Mammary epithelial cell (primary cell): ENCODE results near the gene ATP13A3.

ENCODE experiments used
- EZH2 ChIP-seq: IDR thresholded peaks from 2 replicates; pipeline ENCODE4 v1.6.1; 2012; ENCODE audit warnings: low read length, inconsistent platforms, borderline replicate concordance
- TF ChIP-seq, protein P1 (sequence below), 2 donors: IDR thresholded peaks in 1 of 2; conservative IDR thresholded peaks in 1 of 2; 2 replicates each; pipeline ENCODE4 v1.5.1; 2011 to 2012; ENCODE audit warnings: inconsistent platforms in 2 of 2, low read length in 2 of 2, mild to moderate bottlenecking in 2 of 2, control low read depth in 1 of 2, low read depth in 1 of 2; ENCODE audit not compliant: insufficient read depth in 1 of 2; ENCODE audit errors: extremely low read depth in 1 of 2

GRCh38 chr3:194449913-194450312, 36.9 kb downstream of the ATP13A3 start:
- TF ChIP-seq, protein P1, sequence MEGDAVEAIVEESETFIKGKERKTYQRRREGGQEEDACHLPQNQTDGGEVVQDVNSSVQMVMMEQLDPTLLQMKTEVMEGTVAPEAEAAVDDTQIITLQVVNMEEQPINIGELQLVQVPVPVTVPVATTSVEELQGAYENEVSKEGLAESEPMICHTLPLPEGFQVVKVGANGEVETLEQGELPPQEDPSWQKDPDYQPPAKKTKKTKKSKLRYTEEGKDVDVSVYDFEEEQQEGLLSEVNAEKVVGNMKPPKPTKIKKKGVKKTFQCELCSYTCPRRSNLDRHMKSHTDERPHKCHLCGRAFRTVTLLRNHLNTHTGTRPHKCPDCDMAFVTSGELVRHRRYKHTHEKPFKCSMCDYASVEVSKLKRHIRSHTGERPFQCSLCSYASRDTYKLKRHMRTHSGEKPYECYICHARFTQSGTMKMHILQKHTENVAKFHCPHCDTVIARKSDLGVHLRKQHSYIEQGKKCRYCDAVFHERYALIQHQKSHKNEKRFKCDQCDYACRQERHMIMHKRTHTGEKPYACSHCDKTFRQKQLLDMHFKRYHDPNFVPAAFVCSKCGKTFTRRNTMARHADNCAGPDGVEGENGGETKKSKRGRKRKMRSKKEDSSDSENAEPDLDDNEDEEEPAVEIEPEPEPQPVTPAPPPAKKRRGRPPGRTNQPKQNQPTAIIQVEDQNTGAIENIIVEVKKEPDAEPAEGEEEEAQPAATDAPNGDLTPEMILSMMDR (conservative IDR thresholded peaks at IDR 0.05 in 1 of 2, IDR thresholded peaks at IDR 0.05 in 1 of 2; ENCODE audit: extremely low read depth in 1 of 2, insufficient read depth in 1 of 2, low read depth in 1 of 2, low read length in 2 of 2) = no peak
- no peak for TF ChIP-seq EZH2
